Urinary bladder (tissue), 4 donors: ENCODE data around the gene FAM229A. TPM values are rescaled to one million over a fixed set of nuclear protein-coding genes. Genes with fewer than 3 reads are reported as not detected.

Source experiments
- DNase-seq: peaks from one replicate; pipeline ENCODE4 v3.0.0-alpha.2; 2015; ENCODE audit errors: extremely low spot score
- H3K27ac ChIP-seq: one replicate; pipeline ENCODE4 v1.5.1; 2013; ENCODE audit warnings: low read depth, mild to moderate bottlenecking, moderate library complexity
- H3K36me3 ChIP-seq: one replicate; pipeline ENCODE4 v1.6.1; 2013; ENCODE audit warnings: mild to moderate bottlenecking, moderate library complexity; ENCODE audit not compliant: insufficient read depth
- H3K4me1 ChIP-seq: one replicate; pipeline ENCODE4 v1.6.1; 2013; ENCODE audit warnings: mild to moderate bottlenecking, moderate library complexity; ENCODE audit not compliant: insufficient read depth
- H3K4me3 ChIP-seq: one replicate; pipeline ENCODE4 v1.5.1; 2013; ENCODE audit warnings: low read depth, low read length
- WGBS: extraction: QIAGEN DNeasy Blood & Tissue Kit; methylation state at CpG from one replicate; pipeline ENCODE4 v1.1.7; 2013; 5-methylcytosine and 5-hydroxymethylcytosine counted together
- polyA plus RNA-seq: library from polyadenylated mRNA; stranded (reverse); fragments of 200-250 nt; gene quantifications from one replicate; pipeline ENCODE4 v1.2.3, GENCODE V29; 2013
- total RNA-seq: library from RNA; depleted of rRNA; stranded (reverse); fragments of >200 nt; gene quantifications from one replicate; pipeline ENCODE4 v1.2.3, GENCODE V29; 2014
- donor health status: healthy with polysubstance abuse.
- donor health status: healthy.

FAM229A gene
- total and polyA plus RNA-seq, 2 donors, result 3.2 to 7.3 TPM

DNA sequence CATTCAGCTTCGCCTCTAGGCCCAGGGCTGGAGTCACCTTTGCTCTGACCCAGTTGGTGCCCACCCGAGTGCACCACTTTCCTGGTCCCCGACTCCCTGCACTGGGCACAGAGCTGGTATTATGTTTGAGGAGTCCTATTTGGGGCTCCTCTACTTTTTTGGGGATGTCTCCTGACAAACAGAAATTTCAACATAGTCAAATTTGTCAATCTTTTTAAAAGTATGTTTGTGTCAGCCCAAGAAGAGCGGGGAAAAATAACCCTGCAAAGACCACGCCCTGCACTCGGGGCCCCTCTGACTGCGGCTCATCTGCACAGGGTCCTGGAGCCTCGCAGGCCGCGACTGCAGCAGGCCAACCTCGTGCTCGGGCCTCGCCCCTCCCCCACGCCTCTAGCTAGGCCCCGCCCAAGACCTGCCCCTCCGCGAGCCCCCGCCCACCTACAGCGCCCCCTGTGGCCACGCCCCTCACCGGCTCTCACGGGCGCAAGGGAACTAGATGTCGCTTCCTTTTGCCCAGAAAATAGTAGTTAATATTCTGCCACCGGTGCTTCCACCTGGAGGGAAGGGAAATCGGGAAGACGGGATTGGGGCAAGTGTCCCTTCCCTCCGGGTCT lies 11.4 kb downstream of the FAM229A start:
- H3K4me1 ChIP-seq, result no peaks in the 10 kb centered on the region
- H3K4me3 ChIP-seq, result peak overlapping the region; percentile 50
- DNase-seq, result no peak
- H3K36me3 ChIP-seq, result no peaks in the 10 kb centered on the region
- H3K27ac ChIP-seq, result peak overlapping the region; percentile 77
- WGBS, result 19% methylated on average over 28 of the region's 28 CpGs

DNA sequence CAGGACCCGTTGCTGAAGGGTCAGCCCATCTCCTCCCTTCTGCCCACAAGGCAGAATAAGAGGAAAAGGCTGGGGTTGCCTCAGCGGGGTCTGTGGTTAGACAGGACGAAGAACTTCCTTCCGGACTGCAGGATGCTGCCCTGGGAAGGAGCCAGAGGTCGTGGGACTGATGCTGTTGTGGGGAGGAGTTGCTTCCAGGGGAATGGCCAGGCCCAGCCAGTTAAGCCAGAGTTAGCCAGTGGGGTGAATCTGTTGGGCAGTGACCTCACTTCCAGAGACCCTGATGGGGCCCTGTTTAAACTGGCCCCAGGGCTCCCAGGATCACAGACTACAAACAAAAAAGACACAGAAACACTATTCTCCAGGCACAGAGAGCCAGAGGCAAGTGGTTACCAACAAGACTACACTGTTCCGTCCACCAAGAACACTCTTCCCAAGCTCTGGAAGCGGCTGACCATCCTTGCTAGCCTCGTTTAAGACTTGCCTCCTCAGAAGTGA lies 13.0 kb downstream of the FAM229A start:
- 53% methylated on average over 8 of the region's 8 CpGs for WGBS
- Histone ChIP-seq H3K4me1 (no peaks in the 10 kb centered on the region), H3K27ac (no peak overlapping the region), H3K36me3 (no peaks in the 10 kb centered on the region), H3K4me3 (no peak overlapping the region)
- DNase-seq, result no peak

DNA sequence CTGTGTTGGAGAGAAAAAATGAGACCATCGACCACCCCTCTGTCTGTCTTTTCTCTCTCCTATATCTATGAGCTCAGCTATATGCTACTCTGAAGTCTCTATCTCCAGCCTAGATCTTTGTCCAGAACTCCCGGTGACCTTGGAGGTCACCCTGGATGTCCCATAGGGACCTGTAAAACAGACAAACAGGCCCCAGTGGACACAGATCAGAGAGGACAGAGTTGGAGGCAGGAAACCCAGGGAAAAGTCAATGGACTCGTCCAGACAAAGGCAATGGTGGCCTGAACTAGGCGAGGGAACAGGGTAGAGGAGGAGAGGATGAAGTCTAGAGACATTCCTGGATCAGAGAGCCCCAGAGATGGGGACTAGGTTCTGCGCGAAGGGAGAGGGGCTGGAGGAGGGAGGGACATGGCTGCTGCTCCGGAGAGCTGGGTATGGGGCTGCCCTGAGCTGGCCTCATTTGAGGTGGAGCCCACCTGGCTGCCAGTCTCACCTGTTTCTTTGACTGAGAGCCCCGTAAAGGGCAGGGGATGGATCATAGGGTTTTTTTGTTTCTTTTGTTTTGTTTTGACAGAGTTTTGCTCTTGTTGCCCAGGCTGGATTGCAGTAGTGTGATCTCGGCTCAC lies 15.6 kb downstream of the FAM229A start:
- WGBS, result 81% methylated on average over 9 of the region's 9 CpGs
- Histone ChIP-seq H3K4me3 (no peak overlapping the region), H3K36me3 (no peaks in the 10 kb centered on the region), H3K4me1 (no peaks in the 10 kb centered on the region), H3K27ac (no peak overlapping the region)
- no peak for DNase-seq

DNA sequence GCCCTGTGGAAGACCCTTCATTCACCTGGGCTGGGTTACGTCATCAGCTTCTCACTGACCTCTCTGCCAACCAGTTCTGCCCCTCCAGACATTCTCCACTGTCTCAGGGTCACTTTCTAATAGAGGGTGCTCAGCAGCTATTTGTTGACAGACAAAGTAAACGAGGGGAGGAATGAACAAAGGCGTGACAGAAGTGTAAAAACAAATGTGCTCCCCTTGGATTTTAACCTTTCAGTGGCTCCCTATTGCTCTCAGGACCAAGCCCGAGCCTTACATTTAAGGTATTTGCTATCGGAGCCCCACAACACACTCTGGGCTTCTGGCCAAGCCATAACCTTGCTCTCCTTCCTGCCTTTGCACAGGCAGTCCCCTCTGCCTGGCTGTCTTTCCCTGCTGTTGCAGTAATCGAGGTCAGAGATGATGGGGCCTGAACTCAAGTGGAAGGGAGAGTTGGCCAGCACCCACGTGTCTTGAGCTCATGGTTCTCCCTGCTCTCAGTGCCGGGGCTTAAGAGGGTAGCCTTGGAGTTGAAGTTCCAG lies 16.9 kb downstream of the FAM229A start:
- H3K27ac ChIP-seq, result no peak overlapping the region
- no peaks in the 10 kb centered on the region for H3K4me1 ChIP-seq
- H3K4me3 ChIP-seq, result no peak overlapping the region
- no peak for DNase-seq
- WGBS, result 40% methylated on average over 8 of the region's 8 CpGs
- no peaks in the 10 kb centered on the region for H3K36me3 ChIP-seq

DNA sequence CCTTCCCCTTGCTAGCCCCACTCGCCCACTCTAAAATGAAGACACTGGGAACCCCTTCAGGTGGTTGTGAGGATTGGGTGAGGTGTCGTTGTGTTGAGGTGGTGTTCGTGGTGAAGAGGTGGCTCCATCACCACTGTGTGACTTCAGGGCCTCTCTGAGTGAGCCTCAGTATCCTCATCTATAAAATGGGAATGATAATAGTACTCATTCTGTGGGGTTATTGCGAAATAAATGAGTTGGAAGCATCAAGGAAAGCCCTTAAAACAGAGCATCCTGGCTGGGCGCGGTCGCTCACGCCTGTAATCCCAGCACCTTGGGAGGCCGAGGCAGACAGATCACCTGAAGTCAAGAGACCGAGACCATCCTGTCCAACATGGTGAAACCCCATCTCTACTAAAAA lies 19.6 kb downstream of the FAM229A start:
- WGBS, result 94% methylated on average over 10 of the region's 10 CpGs
- no peaks in the 10 kb centered on the region for H3K36me3 ChIP-seq
- H3K4me3 ChIP-seq, result no peak overlapping the region
- H3K4me1 ChIP-seq, result no peaks in the 10 kb centered on the region
- H3K27ac ChIP-seq, result no peak overlapping the region
- DNase-seq, result no peak

DNA sequence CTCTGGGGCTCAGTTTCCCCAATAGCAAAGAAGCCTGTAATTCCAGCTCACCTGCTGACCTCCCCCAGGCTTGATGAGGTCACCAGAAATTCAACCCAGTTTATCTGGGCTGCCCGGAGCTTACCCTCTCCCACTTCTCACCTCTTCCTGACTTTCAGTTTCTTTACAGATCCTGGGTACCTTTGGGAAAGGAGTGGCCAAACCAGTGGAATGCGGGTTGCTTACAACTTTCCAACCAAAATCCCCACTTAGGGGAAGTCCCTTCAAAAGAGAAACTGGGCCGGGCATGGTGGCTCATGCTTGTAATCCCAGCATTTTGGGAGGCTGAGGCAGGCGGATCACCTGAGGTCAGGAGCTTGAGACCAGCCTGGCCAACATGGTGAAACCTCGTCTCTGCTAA lies 20.3 kb downstream of the FAM229A start:
- Histone ChIP-seq H3K36me3 (no peaks in the 10 kb centered on the region), H3K4me3 (no peak overlapping the region), H3K4me1 (no peaks in the 10 kb centered on the region), H3K27ac (no peak overlapping the region)
- 79% methylated on average over 5 of the region's 5 CpGs for WGBS
- DNase-seq, result no peak

DNA sequence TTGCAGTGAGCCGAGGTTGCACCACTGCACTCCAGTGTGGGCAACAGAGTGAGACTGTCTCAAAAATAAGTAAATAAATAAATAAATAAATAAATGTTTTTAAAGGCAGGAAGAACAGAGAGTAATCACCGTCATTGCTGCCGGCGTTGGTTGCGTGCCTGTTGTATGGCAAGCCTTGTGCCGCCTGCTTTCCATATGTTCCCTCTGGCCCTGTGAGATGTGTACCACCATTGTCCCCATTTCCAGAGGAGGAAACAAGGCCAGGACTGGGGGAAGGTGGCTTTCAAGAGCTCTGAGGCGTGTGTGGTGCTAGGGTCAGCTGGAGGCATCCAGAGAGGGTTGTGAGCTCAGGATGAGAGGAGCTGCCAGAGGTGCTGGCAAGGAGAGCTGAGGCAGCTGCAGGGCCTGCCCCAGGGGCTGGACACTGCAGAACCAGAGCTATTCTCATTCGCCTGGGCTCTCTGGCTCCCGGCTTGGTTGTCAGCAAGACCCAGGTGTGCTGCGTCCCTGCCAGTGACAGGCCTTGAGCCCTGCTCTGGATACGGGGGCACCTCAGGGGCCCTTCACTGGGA lies 21.0 kb downstream of the FAM229A start:
- no peak for DNase-seq
- Histone ChIP-seq H3K4me1 (no peaks in the 10 kb centered on the region), H3K4me3 (no peak overlapping the region), H3K36me3 (no peaks in the 10 kb centered on the region), H3K27ac (no peak overlapping the region)
- WGBS, result 88% methylated on average over 11 of the region's 11 CpGs

DNA sequence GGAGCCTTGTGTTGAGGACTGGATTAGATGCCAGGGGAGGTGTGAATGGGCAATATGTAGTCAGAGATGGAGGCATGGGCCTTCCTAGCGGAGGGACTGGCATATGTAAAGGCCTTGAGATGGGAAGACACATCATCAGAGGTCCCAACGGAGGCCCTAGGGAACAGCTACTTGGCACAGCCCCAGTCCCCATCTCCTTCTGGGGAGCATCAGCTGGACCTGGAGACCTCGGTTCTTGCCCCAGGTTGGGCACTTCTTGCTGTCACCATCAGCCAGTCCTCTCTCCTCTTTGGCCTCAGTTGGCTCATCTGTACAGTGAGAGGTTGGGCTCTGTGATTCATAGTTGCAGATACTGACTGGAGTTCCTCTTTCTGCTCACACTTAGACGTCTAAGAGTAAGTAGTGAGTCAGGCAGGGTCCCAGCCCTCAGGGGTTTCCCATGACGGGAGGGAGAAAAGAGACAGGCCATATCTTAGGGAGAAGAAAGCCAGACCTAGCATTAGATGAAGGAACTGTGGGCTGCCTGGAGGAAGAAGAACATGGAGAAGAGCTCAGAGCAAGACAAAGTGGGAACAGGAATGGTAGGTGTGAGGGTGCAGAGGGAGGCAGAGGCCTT lies 22.8 kb downstream of the FAM229A start:
- 77% methylated on average over 5 of the region's 5 CpGs for WGBS
- no peak for DNase-seq
- no peak overlapping the region for H3K27ac ChIP-seq
- no peaks in the 10 kb centered on the region for H3K36me3 ChIP-seq
- no peaks in the 10 kb centered on the region for H3K4me1 ChIP-seq
- no peak overlapping the region for H3K4me3 ChIP-seq

DNA sequence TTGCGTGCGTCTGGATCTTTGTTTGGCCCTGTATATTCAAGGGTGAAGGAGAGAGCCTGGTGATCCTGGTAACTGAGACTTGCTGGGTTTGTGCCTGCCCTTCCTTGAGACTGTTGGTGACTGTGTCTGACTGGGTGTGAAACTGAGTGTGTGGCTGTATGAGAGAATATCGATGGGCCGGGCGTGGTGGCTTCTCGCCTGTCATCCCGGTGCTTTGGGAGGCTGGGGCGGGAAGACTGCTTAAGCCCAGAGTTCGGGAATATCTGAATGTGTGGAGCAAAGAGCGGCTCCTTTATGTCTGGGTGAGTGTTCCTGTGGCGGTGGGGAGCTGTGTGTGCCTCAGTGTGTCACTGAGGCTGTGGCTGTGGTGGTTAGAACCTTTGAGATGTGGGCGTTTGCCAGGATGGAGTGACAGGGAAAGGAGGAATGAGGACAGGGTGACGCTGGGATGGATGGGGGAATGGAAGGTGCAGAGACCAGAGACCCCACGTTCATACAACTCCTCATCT lies 23.6 kb downstream of the FAM229A start:
- Histone ChIP-seq H3K4me1 (no peaks in the 10 kb centered on the region), H3K27ac (no peak overlapping the region), H3K36me3 (no peaks in the 10 kb centered on the region), H3K4me3 (no peak overlapping the region)
- no peak for DNase-seq
- 83% methylated on average over 14 of the region's 14 CpGs for WGBS

DNA sequence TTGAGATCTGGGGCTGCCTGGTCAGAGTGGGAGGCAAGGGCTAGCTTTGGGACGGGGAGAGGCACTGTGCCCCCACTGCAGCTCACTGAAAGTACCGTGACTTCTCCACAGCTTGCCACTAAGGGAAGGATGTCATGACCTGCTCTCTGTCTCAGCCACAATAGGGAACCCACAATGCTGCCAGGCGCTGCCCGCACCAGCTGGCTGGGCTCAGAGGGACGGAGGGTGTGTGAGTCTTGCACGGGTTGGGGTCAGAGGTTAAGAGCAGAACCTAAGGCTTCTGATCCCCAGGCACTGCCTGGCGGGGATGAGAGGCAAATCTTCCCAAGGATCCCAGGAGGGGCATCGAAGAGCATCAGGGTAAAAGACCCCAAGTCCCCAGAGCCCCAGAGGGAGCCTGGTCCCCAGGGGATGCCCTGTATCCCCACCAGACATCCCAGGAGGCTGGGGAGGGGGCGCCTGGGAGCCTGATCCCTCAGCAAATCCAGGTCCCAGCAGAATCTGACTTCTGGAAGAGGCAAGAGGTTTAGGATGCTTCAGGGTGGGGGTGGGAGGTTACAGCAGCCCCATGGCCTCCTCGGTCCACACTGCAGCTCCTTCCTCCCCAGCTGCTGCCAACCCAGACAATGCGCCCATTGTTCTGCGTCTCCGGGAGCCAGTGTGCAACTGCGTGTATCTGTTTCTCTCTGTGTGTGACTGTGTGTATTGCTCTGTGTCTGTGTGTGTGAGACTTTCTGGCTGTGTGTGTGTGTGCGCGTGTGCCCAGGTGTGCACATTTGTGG lies 24.2 kb downstream of the FAM229A start:
- Histone ChIP-seq H3K36me3 (no peaks in the 10 kb centered on the region), H3K4me3 (no peak overlapping the region), H3K4me1 (no peaks in the 10 kb centered on the region), H3K27ac (no peak overlapping the region)
- no peak for DNase-seq
- 76% methylated on average over 16 of the region's 16 CpGs for whole genome bisulfite sequencing

DNA sequence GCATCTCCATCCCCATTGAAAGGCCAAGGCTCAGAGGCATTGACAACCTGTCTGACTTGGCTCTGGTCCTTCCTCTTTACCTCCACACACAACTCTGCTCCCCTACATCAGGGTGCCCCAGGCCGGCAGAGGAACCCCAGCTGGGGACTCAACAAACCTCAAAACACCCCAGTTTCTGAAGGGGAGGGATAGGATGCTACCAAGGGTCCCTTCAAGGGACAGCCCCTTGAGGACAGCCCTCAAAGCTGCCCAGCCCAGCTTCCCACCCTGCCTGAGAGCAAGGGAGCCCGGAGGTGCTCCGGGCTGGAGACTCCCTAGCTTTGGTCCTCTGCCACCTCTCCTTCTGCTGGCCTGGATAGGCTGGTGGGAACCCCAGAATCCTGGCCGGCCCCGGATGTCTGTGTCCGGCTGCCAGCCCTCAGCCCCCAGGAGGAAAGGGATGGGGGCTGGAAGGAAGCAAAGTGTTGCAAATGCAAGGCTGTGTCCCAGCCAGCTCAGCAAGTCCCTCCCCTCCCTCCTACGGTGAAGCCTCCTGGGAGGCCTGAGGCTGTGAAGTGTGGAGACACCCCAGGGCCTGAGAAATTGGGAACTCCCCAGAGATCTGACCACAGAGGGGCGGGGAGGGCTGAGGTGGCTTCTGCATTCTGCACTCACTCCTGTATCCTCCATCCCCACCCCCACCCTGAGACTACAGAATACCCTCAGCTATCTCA lies 25.2 kb downstream of the FAM229A start:
- Histone ChIP-seq H3K4me1 (no peaks in the 10 kb centered on the region), H3K27ac (no peak overlapping the region), H3K36me3 (no peaks in the 10 kb centered on the region), H3K4me3 (no peak overlapping the region)
- 68% methylated on average over 8 of the region's 8 CpGs for WGBS
- no peak for DNase-seq

DNA sequence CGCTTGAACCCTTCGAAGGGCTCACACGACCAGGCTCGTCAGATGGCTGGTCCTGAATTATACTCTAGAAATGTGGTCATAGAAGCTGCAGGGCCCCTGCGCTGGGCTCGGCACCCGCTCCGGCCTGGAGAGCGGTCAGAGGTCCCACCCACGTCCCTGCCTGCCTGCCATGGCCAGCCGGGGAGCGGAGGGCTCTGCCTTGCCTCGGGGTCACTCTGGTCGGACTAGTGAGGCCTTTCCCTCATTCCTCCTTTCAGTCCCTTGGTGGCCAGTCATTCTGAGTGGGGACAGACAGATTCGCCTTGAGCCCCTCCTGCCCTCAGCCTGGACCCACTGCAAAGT lies 25.7 kb downstream of the FAM229A start:
- Histone ChIP-seq H3K27ac (no peak overlapping the region), H3K36me3 (no peaks in the 10 kb centered on the region), H3K4me3 (peak overlapping the region; percentile 66), H3K4me1 (no peaks in the 10 kb centered on the region)
- DNase-seq, result no peak
- WGBS, result 36% methylated on average over 15 of the region's 15 CpGs
